A204.1 (cell line): ENCODE results near the gene LCP1.
"Not testable (repeated sequence)": the region's sequence is repeated elsewhere in the genome, so short reads cannot be mapped to it uniquely, and the experiment has no call there.

ENCODE experiments used
- FAIRE-seq: peaks from 2 replicates; lab custom pipeline; 2012; peaks lifted over from hg19 to GRCh38; lab: Jason Lieb, UNC

The LCP1 gene

DNA sequence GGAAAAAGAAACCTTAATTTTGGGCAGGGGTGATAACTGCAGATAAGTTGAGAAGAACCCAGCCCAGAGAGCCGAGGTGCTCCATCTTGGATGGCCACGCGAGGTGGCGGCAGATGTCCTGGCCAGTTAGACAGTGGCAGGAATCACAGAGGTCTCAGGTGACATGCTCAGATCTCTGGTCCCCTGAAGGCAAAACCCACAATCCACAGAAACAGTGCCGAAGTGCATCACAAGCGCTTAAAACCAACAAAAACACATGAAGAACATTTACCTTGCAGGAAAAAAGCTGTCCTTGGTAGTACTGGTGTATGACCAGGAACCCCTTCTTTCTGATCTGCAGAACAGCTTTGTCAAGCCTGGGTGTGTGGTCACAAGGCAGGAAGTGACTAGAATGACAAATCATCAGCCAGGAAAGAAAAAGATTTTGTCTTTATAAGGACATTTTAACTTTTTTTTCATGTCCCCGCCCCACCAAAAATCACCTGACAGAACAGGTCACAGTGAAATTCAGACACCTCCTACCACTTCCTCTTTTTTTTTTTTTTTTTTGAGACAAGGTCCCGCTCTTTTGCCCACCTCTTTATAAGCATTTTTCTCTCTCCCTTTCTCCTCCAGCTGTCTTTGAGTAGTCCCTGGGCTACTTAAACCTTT, at the start of gene LCP1:
LCP1 (minus strand) TSS at position 338 of the 651 bp plus-strand sequence. CDS start 22,515 bp downstream, outside the sequence.
- no peak for FAIRE-seq

GRCh38 chr13:46229251-46229650, 47.3 kb upstream of the LCP1 start:
- FAIRE-seq, result no peak

GRCh38 chr13:46220234-46220633, 38.3 kb upstream of the LCP1 start:
- FAIRE-seq, result not testable (repeated sequence)

GRCh38 chr13:46214741-46215140, 32.8 kb upstream of the LCP1 start:
- not testable (repeated sequence) for FAIRE-seq

DNA sequence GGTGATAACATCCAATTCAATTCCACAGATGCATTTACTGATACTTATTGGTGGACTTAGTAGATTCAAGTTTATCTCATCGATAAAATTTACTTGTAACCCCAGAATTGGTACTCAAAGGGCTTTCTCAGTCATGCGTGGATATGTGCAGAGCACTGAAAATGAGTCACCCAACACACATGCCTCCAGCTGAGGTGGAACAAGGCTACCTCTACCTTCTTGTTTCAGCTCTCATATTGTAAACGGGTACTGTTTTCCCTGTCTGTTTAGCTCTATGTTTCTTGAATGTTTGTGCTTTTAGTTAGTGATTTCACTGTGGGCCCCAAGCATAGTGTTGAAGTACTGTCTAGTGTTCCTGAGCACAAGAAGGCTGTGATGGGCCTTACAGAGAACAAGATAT, 31.3 kb upstream of the LCP1 start:
- FAIRE-seq, result no peak

DNA sequence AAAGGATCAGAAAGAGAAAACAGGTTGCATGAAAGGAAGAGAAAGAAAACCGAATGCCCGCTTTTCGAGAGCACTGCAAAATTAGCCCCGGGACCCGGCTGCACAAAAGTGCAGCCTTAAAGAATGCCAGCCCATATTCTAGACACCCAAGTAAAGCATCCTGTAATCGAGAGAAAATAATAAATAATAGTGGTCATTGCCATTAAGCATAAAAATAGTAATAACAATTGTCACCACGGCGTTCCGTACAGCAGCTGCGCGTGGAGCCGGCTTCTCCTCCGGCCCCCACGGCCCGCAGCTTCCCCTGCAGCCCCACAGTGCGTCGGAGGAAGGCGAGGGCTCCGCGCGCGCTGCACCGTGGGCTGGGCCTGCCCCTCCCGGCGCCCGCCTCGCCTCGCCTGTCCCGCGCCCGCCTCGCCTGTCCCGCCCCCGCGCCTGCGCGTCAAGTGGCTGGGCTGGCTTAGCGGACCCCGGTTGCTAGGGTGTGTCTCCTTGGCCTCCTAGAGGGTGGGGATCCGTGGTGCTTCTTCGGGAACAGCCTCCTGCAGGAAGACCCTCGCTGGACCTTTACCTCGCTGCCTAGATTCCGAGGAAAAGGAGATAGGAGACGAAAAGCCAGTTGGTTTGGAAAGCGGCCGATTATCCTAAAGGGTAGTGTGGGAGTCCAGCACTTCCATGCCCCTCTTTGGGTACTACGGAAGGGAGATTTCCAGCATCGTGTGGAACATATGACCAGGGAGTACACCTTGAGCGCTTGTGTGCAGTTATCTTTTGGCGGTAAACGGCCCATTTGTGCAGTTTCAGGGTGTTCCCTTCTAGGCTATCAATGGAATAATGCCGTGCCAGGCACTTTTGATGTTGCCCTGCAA, 29.7 kb upstream of the LCP1 start, which contains the start of gene LRRC63:
LRRC63 (plus strand) TSS at position 446 of the 869 bp plus-strand sequence. CDS start 1,107 bp downstream, outside the sequence.
- no peak for FAIRE-seq

DNA sequence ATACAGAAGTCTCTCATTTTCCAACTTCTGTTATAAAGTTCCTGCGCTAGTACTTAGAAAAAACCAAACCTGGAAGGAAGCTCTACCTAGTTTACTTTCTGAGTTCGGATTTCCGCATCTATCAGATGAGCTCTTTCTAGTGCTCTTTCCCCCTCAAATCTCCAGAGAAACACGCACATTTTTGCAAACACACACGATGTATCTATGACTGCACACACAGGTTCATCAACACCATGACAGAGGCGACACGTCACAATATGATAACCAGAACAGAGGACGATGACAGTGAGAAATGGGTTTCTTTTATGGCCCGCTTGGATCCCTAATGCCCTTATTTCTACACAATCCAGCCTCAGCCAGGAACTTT, 29.1 kb upstream of the LCP1 start:
- no peak for FAIRE-seq

DNA sequence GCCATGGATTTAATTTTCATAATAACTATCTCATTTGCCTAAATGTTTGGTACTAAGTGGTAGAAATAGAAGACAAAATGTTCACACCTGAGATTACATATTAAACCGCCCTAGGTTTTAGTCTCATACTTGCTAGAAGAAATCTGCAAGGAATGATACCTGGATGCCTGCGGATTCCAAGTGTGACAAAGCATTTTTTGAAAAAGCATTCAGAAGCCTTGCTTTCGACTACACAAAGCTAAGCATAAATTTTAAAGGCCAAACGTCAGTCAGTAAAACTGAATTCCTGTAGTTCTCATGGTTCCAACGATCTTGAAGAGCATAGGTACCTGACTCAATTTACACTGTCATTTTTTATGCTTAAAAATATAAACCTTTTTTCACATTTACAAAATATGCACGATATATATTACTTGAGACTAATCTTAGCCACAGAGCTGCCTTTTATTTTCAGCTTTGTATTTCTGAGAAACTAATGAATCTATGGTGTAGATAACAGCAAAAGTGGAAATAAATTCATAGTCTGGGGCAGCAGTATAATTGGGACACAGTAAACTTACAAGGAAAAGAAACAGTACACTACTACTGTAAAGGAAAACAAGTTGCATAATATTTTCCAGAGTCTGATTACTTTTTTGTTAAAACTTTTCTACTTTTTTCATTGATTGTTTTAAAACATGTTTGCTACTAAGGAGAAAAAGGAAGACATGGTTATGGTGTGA, 28.5 kb upstream of the LCP1 start:
- no peak for FAIRE-seq

GRCh38 chr13:46207828-46208227, 25.9 kb upstream of the LCP1 start:
- no peak for FAIRE-seq

DNA sequence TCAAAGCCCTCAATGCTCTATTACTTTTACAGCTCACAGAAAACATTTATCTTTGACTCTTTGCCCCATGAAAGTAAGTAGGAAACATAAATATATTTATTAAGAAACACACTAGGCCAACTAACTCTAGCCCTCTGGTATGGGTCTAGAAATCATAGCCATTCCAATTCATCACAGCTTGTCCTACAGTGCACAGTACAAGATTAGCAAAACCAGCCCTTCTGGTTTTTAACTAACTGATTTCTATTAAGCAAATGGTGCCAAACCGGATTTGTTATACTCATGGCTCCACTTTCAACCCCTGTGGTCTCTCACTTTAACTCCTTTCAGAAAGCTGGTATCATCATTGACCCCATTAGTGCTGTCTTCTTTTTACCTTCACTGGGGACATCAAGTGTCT, 24.2 kb upstream of the LCP1 start:
- no peak for FAIRE-seq

- no peak for FAIRE-seq
These were observed 21.0 kb upstream of the LCP1 start for GRCh38 chr13:46202966-46203365.

GRCh38 chr13:46202188-46202795, 20.3 kb upstream of the LCP1 start:
- no peak for FAIRE-seq

GRCh38 chr13:46198696-46199193, 16.8 kb upstream of the LCP1 start:
- no peak for FAIRE-seq

GRCh38 chr13:46197299-46198048, 15.5 kb upstream of the LCP1 start:
- no peak for FAIRE-seq

- no peak for FAIRE-seq
These were observed 13.0 kb upstream of the LCP1 start for GRCh38 chr13:46195016-46195415.

DNA sequence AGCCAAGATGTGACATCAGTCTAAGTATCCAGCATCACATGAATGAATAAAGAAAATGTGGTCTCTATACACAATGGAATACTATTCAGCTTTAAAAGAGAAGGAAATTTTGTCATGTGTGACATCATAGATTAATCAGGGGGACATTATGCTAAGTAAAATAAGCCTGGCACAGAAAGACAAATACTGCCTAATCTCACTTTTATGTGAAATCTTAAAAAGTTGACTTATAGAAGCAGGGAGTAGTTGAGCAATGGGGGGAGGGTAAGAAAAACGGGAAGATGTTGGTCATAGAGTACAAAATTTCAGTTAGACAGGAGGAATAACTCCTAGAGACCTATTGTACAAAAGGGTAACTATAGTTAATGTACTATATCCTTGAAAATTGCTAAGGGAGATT, 10.4 kb upstream of the LCP1 start:
- FAIRE-seq, result no peak

- no peak for FAIRE-seq
These were observed 3.7 kb upstream of the LCP1 start for GRCh38 chr13:46185634-46186033.

GRCh38 chr13:46184277-46184699, 2.3 kb upstream of the LCP1 start:
- no peak for FAIRE-seq

GRCh38 chr13:46183018-46183946, 1.3 kb upstream of the LCP1 start:
- no peak for FAIRE-seq

- FAIRE-seq, result no peak
These were observed 507 bp upstream of the LCP1 start for GRCh38 chr13:46182491-46182877.
